Fibroblast of upper back skin (primary cell): ENCODE results near the gene CASP14.
"Not testable (repeated sequence)": the region's sequence is repeated elsewhere in the genome, so short reads cannot be mapped to it uniquely, and the experiment has no call there.

Experiments used
- DNase-seq: peaks from one replicate; pipeline ENCODE4 v3.0.0-alpha.2; 2013

Gene CASP14

DNA sequence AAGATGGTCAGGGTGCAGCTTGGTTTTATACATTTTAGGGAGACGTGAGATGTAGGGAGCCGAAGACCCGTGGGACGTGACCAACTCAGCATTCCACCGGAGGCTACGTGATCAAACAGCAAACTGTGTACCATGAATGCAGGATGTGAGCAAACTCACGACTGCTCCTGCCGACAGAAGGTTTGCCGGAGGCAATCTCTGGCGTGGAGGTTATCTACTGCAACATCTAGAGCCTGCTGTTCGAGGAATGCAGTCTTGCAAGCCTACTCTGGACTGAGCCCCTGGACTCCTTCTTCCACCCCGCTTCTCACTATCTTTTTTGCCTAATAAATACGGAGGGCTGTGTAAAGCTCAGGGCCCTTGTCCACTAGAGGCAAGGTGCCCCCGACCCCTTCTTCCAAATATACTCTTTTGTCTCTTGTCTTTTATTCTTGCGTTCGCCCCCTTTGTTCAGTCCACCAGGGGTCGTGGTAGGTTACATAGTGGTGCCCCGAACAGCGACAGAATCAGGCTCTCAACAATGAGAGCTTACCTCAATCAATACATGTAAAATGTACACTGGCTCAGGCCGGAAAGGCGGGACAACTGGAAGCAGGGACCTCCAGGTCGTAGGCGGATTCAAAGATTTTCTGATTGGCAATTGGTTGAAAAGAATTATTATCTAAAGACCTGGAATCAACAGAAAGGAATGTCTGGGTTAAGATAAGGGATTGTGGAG lies 23.8 kb downstream of the CASP14 start:
- no peak for DNase-seq

DNA sequence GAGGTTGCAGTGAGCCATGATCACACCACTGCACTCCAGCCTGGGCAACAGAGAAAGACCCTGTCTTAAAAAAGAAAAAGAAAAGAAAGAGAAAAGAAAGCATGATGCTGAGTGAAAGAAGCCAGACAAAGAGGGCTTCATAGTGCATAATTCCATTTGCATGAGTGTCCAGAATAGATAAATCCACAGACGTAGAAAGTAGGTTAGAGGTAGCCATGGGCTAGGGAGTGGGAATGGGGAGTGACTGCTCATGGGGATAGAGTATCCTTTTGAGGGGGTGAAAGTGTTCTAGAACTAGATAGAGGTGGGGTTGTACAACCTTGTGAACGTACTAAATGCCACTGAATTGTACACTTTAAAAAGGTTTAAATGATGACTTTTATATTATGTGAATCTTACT lies 25.1 kb downstream of the CASP14 start:
- DNase-seq: no peak

DNA sequence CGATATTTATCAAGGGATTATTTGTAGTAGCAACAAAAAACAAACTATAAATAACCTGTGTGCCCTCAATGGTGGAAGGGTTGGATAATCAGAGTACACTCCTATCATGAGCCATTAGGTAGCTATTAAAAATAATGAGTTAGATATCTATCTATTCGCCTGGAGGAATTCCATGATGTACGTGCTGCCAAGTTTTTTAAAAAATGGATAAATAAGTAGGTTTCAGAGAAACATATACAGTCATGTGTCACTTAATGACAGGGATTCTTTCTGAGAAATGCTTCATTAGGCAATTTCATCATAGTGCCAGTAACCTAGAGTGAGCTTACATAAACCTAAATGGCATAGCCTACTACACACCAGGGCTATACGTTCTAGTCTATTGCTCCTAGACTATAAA lies 26.5 kb downstream of the CASP14 start:
- DNase-seq: no peak

DNA sequence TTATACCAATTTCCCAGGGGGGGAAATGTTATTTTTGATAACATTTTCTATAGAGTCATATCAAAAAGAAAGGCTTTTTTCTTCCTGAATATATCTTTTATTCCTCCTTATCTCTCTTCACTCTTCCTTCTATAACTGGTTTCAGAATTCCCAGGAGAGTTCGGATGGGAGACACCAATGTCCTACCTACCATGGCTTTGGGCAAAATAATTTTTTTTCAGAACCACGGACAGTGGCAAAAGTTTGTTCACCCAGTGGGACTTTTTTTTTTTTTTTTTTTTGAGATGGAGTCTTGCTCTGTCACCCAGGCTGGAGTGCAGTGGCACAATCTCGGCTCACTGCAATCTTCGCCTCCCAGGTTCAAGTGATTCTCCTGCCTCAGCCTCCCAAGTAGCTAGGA lies 30.7 kb downstream of the CASP14 start:
- DNase-seq: not testable (repeated sequence)

DNA sequence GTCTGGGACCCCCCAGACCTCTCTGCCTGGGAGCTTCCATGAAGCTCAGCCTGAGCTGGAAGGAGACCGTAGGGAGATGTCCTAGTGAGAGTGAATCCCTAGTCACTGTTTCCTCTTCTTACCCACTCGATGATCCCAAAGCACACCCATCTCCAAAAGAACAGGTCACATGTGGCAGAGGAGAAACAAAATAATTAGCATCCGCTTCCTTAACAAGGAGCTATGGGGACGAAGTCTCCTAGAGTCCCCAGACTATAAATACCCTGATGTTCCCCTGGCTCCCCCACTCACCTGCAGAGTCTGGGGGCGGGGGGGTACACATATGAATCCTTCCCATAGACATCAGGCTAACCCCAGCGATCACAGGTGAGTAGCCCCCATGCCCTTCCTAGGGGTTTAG lies 32.6 kb downstream of the CASP14 start, which contains the start of gene OR1I1:
TSS of gene OR1I1 (plus strand) at position 301 of the 400 bp plus-strand sequence. CDS start 4,855 bp downstream, outside the sequence.
- DNase-seq: no peak

DNA sequence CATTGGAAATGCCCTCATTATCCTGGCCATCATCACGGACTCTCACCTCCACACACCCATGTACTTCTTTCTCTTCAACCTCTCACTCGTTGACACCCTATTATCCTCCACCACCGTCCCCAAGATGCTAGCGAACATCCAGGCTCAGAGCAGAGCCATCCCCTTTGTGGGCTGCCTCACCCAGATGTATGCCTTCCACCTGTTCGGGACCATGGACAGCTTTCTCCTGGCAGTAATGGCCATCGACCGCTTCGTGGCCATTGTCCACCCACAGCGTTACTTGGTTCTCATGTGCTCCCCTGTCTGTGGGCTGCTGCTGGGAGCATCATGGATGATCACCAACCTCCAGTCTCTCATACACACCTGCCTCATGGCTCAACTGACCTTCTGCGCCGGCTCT lies 37.9 kb downstream of the CASP14 start:
- no peak for DNase-seq

DNA sequence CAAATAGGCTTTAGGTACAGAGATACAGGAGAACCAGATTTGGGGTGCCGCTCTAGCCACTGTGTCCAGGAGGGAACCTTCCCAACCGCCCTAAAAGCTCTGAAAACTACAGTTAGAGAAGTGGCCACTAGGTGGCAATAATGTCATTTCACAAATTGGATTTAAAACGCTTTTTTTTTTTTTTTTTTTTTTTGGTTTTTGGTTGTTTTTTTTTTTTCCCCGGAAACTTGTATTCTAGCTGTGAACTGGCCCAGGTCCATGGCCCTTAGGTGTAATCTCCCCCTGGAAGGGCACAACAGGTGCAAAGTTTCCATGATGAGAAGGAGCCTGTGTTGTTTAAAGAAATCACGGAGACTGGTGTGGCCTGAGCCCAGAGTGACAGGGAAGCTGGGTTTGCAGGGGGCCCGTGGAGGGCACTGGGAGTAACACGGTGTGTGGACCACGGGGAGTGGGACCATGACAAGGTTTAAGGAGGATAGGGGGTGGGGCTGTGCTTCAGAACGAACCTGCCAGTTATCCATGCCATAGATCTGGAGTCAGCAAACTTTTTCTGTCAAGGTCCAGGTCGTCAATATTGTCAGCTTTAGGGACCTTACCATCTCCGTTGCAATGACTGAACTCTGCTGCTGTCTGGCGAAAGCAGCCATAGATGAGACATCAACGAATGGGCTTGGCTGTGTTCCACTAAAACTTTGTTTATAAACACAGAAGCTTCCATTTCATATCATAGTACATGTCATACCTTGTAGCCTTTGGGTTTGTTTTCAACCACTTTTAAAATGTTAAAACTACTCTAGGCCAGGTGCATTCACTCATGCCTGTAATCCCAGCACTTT lies 42.9 kb downstream of the CASP14 start:
- DNase-seq: peak; percentile 74

DNA sequence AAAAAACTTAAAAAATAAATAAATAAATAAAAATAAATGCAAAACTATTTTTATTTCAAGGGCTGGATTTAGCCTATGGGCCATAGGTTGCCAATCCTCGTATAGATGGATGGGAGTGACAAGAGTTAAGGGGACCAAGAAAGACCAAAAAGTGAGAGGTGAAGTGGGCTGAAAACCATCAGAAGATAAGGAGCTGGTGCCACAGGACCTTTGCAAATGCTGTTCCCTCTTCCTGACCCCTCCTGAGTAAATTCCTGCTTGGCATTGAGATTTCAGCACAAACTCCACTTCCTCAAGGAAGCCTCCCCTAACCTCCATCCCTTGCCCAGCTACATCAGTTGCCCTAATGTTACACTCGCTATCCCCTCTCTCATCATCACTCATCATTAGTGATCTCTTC lies 43.7 kb downstream of the CASP14 start:
- DNase-seq: no peak

DNA sequence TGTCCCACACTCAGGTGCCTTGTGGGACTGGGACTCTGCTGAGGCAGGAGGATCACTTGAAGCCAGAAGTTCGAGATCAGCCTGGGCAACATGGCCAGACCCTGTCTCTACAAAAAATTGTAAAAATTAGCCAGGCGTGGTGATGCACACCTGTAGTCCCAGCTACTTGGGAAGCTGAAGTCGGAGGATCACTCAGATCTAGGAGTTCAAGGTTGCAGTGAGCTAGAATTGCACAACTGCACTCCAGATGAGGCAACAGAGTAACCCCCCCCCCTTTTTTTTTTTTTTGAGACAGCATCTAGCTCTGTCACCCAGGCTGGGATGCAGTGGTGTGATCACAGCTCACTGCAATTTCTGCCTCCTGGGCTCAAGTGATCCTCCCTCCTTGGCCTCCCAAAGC lies 46.9 kb downstream of the CASP14 start:
- no peak for DNase-seq

DNA sequence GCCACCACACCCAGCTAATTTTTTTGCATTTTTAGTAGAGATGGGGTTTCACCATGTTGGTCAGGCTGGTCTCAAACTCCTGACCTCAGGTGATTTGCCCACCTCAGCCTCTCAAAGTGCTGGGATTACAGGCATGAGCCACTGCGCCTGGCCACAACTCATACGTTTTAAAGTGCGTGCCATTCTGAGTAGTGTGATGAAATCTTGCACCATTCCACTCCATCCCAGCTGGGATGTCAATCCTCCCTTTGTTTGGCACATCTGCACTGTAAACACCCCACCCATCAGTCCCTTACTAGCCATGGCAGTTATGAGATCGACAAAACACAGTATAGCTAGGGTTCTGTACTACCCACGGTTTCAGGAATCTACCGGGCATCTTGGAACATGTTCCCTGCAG lies 48.7 kb downstream of the CASP14 start:
- DNase-seq: not testable (repeated sequence)

DNA sequence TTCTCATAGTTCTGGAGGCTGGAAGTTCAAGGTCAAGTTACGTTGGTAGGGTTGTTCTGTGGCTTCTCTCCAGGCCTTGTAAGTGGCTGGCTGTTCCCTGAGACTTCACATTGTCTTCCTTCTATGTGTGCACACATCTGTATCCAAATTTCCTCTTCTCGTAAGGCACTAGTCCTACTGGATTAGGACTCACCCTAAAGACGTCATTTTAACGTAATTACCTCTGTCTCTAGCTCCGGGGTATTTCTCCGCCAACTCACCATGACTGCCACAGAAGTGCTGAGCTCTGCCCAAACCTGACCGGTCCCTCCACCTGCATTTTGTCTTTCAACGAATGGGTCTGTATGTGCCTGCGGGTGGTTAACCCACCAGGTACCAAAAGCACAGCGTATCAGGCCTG lies 49.2 kb downstream of the CASP14 start:
- no peak for DNase-seq

DNA sequence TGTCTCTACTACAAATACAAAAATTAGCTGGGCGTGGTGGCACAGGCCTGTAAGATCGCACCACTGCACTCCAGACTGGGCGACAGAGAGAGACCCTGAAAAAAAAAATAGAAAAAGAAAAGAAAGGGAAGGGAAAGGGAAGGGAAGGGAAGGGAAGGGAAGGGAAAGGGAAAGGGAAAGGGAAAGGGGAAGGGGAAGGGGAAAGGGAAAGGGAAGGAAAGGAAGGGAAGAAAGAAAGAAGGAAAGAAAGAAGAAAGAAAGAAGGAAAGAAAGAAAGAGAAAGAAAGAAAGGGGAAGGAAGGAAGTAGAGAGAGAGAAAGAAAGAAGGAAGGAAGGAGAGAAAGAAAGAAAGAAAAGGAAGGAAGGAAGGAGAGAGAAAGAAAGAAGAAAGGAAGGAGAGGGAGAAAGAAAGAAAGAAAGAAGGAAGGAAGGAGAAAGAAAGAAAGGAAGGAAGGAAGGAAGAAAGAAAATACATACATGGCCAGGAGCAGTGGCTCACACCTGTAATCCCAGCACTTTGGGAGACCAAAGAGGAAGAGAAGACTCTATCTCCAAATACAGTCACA lies 49.8 kb downstream of the CASP14 start:
- no peak for DNase-seq

DNA sequence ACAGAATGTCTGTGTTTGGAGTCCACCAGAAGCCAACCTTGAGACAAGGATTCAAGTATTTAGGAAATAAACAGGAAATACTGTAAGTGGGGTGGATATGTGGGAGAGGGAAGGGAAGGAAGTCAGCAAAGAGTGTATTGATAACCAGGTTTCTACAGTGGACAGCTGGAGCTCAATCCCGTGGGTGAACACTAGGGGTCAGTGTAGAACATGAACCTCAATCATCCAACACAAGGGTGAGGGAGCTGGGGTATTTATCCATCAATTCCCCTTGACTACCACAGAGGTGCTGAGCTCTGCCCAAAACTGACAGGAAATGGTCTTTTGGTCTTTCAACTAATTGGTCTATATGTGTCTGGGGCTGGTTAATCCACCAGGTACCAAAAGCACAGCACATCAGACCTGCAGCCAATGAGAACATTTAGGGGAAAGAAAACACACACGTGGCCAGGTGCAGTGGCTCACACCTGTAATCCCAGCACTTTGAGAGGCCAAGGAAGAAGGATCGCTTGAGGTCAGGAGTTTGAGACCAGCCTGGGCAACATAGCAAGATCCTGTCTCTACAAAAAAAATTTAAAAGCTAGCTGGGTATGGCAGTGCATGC lies 52.3 kb downstream of the CASP14 start:
- DNase-seq: peak; percentile 25

DNA sequence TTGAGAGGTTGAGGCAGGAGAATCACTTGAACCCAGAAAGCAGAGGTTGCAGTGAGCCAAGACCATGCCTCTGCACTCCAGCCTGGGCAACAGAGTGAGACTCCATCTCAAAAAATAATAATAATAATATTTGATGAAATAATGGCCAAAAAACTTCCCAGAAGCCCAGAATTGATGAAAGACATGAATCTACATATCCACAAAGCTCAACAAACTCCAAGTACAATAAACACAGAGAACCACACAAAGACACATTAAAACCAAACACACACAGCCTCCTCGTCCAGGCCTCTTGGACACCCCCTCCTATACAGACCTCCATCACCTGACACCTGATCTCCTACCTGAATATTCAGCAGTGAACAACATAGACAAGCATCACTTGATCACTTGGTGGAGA lies 54.7 kb downstream of the CASP14 start:
- DNase-seq: no peak

DNA sequence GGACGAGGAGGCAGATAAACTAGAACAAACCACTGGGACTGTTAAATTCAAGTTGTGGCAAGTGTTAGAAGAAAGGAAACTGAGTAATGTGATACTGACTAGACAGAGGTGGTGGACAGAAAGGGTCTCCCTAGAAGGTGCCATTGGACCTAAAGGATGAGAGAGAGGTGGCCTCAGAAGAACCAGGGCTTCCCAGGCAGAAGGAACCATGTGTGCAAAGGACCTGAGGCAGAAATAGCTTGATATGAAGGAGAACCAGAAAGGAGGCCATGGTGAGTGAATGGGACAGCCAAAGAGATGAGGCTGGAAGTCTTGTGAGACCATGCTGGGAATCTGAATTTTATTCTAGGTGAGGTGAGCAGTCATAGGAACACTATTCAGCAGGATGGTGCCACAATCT lies 55.1 kb downstream of the CASP14 start:
- DNase-seq: no peak

DNA sequence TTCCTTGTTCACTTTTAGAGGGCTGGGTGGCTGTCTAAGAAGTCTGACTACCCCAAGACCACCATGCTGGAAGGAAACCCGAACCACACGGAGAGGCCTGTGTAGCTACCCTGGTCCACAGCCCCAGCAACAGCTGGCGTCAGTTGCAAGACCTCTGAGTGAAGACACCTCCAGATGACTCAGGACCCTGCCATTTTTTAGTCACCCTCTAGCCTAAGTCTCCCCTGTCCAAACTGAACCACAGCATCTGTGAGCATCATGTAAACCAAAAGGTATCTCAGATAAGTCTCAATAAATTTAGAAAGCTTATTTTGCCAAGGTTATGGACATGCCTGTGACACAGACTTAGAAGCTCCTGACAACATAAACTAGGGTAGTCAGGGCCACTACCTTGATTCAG lies 55.8 kb downstream of the CASP14 start:
- no peak for DNase-seq

DNA sequence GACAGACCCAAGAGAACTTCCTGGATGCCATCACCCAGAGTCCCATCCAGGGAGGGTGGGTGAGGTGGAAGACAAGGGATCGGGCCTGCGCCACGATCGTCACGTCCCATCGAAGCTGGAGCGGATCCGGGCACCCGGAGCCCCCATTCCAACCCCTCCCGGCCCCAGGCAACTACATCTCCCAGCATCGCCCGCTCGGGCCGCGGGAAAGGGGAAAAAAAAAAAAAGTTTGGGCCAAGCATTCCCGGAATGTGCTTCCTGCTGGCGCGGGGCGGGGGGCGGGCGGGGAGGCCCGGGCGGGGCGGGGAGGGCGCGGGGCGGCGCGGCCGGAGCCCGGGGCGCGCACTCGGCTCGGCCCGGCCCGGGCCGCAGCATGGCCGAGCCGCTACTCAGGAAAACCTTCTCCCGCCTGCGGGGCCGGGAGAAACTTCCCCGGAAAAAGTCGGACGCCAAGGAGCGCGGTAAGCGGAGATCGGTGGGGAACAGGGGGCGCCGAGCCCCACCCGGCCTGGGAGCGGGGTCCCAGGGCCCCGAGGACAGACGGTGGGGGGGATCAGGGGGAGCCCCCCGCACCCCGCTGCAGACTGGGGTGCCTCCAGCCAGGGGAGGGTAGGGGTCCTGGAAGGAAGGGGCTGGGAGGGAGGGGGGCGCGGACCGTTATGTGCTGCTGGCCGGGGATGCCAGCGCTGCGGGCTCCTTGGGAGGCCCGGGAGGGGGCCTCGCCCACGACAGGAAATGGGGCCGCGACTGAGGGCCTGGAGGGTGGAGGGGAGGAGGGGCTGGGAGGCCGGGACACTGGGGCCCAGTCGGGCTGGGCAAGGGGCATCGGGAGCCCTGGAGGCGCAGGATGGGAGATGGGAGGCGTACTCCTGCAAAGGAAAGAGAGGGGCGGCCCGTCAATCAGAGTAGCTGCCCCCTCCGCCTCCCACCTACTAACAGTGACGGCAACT lies 58.1 kb downstream of the CASP14 start, which contains the start of gene SYDE1:
TSS of gene SYDE1 (plus strand) at position 341 of the 950 bp plus-strand sequence. CDS start at position 374, 33 bp downstream.
- peak; percentile 88 for DNase-seq
